ENCODE data around the gene PRKAR1B. TPM values are rescaled to one million over a fixed set of nuclear protein-coding genes. Genes with fewer than 3 reads are reported as not detected.

PRKAR1B gene
- total RNA-seq, 1 donor from 2014 or later: 80.7 TPM

DNA sequence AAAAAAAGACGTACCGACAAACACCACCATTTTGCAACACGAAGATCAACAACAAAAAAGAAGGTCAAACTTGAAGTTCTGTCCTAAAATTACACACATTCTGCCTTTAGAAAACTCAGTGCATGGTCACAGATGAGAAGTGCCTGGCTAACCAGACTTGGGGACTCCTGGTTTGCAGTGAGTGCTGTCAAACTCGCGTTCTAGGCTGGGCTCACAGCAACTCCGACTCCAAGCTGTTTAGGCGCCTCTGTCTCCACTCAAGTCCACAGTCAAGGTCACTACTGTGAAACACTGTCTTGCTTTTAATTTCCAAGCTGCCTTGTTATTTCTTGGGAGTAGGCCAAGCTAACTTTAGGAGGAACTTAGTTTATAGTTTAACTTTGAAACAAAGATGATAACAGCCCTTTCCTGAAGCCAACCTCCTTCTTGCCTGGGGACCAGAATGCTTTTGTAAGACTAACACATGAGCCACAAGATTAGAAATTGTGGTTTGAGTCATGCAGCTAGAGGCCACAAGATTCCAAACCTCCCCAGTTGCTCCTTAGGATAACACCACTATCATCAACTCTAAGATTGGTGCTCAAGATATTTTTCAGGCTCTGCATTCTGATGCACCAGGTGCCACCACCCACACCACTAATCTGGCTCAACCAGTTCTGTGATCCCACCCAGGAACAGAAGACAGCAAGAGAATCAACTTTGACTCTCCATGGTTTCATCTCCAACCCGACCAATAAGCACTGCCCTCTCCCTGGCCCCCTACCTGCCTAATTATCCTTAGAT is 1.7 kb downstream of the PRKAR1B start:
- DNase-seq (ENCODE audit: low spot score in 2 of 2) (no peak), FAIRE-seq (no peak)

DNA sequence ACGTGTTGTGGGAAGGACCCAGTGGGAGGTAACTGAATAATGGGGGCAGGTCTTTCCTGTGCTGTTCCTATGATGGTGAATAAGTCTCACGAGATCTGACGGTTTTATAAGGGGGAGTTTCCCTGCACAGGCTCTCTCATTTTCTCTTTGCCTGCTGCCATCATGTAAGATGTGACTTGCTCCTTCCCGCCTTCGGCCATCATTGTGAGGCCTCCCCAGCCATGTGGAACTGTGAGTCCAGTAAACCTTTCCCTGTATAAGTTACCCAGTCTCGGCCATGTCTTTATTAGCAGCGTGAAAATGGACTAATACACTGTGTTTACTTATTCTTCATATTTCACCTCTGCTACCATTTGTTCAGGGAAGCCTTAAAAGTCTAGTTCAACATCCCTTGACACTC is 2.8 kb downstream of the PRKAR1B start:
- DNase-seq (ENCODE audit: low spot score in 2 of 2): no peak
- no peak for FAIRE-seq

DNA sequence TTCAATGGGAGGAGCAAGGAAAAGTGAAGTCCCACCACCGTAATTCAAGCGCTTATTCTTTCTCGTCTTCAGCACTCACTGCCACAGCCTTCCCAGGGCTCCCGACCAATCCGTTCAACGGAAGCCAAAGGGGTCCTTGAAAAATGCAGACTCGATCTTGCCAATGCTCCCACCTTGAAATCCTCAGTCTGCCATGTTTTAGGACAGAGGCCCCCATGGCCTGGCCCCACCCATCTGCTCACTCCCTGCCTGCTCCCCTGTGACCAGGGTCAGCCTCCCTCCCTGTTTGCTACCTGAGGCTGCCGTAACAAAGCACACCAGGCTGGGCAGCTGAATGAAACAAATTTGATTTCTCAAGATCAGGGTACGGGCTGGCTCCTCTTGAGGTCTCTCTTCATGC is 3.5 kb downstream of the PRKAR1B start:
- no peak for FAIRE-seq
- no peak for DNase-seq (ENCODE audit: low spot score in 2 of 2)

DNA sequence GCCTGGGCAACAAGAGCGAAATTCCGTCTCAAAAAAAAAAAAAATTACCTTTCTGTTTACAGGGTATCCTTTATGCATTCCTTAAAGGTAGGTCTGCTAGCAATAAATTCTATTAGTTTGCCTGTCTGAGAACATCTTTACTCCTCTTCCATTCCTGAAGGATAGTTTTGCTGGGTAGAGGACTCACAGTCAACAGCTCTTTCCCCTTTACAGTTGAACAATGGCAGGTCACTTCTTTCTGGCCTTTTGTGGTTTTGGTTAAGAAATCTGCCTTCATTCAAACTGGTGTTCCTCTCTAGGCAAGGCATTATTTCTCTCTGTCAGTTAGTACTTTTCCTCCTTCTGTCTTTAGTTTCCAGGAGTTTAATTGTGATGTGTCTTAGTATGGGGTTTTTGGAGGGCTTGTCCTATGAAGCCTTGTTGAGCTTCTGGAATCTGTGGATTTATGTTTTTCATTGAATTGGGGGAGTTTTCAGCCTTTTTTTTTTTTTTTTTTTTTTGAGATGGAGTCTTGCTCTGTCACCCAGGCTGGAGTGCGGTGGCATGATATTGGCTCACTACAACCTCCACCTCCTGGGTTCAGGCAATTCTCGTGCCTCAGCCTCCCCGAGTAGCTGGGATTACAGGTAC is 5.3 kb downstream of the PRKAR1B start:
- no peak for FAIRE-seq

DNA sequence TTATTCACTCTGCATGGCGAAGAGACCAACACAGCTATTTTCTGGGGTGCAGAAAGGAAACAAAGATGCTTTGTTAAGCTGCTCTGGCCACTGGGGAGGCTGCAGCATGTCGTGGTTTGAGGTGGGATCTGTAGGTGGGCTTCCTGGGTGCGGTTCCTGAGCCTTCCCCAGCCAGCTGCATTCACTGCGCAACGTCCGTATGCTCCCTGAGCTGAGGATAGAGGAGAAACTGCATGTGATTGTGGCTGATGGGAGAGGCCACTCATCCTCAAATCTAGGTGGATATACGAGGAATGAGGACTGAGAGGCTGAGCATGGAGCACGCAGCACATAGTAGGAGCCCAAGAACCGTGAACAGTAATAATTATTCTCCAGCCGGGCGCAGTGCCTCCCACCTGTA is 10.4 kb downstream of the PRKAR1B start:
- FAIRE-seq (no peak), DNase-seq (ENCODE audit: low spot score in 2 of 2) (no peak)

More for the DNA sequence above, 5.3 kb downstream of the PRKAR1B start:
- no peak for DNase-seq (ENCODE audit: low spot score in 2 of 2)

DNA sequence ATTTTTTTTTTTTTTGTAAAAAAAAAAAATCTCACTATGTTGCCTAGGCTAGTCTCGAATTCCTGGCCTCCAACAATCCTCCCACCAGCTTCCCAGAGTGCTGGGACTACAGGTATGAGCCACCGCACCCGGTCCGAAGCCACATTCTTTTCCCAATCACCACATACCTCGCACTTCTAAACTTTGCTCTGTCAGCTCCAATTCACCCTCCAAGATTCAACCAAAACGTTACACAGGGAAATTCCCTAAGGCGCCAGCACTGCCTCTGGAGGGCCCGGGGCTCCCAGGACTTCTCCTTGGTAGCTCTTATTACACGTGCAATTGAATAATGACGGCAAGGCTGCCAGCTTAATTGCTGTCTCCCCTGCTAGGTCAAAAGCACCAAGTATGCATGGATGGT is 10.9 kb downstream of the PRKAR1B start:
- no peak for FAIRE-seq
- no peak for DNase-seq (ENCODE audit: low spot score in 2 of 2)

DNA sequence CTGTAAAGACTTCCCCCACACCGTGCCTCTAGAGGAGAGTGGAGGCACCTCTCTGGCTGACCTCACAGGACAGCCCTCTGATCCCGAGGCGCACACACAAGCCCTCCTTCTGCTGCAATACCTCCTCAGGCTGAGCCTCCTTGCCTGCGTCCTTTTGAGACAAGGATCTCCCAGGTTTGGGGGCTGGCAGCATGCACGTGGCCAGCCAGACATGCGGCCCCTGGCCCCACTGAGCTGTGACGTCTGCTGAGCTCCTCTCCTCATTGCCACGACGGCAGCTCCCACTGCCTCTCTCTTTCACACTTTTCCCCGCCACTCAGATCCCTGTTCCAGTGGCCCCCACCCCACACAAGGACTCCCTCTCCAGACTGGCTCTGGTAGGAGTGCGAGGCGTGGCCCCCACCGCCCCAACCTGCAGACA is 12.8 kb downstream of the PRKAR1B start:
- FAIRE-seq (no peak), DNase-seq (ENCODE audit: low spot score in 2 of 2) (no peak)

DNA sequence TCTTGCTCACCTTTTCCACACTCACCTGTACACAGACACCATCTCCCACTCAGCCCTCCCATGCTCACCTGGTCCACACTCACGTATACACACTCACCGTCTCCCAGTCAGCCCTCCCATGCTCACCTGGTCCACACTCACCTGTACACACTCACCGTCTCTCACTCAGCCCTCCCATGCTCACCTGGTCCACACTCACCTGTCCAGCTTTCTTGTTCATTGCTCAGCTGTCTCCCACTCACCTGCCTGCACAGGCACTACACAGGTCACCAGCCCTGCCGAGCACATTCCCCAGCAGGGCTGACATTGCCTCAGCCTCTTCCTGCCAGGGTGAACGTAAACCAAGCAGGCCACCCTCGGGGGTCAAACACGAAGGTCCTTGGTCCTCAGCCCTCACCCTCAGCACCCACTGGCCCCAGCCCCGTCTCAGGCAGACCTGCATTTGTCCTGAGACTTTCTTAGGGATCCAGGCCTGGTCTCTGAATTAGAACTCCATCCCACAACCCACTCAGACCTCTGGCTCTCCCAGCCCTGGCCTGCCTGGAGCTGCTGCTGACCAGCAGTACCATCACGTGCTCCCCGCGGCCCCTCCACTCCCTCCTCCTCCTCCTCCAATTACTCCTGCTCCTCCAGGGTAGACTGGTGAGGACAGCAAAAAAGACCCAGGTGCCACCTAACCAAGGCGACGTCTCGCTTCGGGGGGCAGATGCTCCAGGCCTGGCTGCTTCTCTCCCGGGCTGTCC is 13.4 kb downstream of the PRKAR1B start:
- DNase-seq (ENCODE audit: low spot score in 2 of 2): no peak
- FAIRE-seq: no peak

DNA sequence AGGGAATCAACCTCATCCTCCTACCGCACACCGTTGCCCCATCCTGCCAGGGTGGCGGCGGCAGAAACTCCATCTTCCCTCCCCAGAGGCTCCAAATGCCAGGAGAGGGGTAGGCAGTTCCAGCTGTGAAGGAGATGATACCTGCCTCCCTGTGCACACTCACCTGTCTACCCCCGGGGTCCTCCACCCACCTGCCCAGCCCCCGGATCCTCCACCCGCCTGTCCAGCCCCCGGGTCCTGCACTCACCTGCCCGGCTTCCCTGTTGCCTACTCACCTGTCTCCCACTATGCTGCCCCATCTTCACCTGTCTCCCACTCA is 14.0 kb downstream of the PRKAR1B start:
- FAIRE-seq: no peak
- DNase-seq (ENCODE audit: low spot score in 2 of 2): no peak

DNA sequence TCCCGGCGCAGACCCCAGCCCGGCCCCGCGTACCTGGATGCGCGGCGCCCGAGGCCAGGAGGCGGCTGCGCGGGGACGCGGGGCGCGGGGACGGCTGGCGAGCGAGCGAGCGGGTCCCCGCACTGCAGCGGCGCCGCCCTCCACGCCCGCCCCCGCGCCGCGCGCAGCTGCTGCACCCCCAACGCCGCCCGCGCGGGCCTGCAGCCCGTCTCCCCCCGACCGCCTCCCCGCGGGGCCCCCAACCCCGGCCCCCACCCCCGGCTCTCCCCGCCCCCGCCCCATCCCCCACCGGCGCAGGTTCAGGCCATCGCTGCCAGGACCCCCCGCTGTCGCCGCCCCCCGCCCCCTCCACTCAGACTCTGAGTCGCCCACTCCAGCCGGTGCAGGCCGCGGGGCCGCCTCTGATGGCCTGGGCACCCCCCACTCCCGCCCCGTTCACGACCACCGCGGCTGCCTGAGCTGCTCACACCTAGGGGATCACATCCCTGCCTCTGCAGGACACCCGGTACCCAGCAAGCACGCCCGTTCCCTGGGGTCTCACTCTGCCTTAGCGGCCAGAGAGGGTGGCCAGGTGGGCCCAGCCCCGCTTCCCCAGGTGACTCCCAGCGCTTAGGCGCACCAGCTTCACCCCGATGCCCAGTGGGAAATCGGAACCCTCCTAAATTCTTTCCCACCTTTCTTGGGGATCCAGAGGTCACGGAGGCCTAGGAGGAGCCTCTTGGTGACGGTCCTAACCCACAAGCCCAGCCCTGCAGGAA is 14.5 kb downstream of the PRKAR1B start:
- FAIRE-seq: no peak
- DNase-seq (ENCODE audit: low spot score in 2 of 2): peak; percentile 57 to 62

DNA sequence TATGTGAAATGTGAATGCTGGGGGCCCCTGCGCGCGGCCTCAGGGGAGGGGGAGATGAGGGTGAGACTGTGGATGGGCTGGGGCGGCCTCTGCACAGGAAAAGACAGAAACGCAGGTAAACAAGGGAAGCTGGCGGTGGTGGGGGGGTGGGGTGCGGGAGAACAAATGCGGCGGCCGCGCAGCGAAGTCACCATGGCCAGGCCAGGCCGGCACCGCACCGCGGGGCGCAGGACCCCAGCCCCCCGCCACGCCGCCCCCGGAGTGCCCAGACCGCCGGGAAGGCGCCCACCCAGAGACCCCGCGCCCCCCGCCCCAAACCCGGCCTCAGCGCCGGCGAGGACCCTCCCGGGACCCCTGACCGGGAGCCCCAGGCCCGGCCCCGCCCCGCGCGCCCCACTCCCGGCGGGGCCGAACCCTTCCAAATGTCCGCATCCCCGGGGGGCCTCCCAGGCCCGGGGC is 15.1 kb downstream of the PRKAR1B start:
- no peak for FAIRE-seq
- no peak for DNase-seq (ENCODE audit: low spot score in 2 of 2)

DNA sequence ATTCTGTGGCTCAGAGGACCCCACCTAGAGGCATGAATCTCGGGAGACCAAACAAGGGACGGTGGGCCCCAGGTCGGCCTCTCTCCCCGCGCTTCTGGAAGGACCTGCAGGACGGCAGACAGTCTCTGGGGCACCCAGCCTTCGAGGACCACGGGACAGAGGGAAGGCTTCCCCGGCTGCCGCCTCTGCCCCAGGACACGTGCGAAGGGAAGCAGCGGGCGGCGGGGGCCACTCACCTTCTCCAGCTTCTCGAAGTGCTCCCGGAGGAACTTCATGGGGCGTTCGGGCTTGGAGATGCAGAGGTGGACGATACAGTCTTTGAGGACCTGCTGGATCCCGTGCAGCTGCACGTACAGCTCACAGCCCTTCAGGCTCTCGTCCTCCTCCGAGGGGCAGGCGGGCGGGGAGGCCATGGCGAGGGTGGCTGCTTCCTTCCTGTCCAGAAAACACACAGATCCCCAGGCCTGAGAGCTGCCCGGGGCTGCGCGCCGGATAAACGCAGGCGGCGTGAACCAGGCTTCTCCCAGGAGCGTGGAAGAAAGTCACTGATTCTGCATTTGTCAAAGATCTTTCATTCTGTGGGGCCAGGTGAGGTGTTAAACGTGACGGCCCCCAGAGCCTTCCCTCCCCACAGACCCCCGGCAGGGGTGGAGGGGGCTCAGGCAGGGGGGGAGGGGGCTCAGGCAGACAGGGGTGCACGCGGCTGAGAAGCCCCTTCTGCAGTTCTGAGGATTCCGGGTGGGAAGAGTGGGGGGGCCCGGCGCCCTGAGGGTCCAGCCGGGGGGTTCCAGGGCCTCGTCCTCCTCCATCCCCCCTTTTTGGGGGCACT is 15.8 kb downstream of the PRKAR1B start:
- DNase-seq (ENCODE audit: low spot score in 2 of 2): no peak
- no peak for FAIRE-seq

DNA sequence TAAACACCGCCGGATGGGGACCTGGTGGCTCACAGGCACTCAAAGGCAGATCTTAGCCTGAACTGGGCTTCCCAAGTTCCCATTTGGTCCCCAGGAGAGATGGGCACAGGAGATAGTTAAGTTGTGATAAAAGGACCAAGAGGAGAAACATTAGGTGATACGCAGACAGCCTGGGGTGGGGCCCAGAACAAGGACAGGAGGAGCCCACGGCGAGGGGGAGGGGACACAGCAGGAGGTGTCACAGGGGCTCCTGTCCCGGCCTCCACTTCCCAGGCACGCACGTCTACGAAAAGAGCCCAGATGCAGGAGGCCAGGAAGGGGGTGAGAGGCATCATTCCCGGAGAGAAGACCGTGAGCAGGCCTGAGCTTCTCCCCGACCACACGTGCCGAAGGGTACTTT is 16.9 kb downstream of the PRKAR1B start:
- no peak for DNase-seq (ENCODE audit: low spot score in 2 of 2)
- no peak for FAIRE-seq

DNA sequence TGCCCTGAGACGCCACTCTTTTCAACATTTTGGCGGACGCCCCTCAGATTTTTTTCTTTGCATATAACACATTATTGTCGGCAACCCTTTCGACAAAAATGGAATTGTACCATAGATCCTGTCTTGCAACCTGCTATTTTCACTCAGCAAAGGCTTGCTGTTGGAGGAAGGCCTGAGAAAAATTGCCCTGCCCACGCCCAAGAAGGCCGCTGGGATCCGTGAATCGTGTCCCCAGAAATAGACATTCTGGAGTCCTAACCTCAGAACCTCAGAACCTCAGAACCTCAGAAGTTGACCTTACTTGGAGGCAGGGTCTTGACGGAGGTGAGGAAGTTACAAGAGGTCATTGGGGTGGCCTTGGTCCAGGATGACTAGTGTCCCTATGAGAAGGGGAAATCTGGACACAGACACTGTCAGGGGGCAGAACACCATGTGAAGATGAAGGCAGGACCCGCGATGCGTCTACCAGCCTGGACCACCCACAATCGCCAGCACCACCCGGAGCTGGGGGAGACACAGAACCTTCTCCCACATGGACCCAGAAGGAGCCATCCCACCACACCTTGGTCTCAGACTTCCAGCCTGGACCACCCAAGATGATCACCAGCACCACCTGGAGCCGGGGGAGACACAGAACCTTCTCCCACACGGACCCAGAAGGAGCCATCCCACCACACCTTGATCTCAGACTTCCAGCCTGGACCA is 19.6 kb downstream of the PRKAR1B start:
- FAIRE-seq (no peak), DNase-seq (ENCODE audit: low spot score in 2 of 2) (no peak)

DNA sequence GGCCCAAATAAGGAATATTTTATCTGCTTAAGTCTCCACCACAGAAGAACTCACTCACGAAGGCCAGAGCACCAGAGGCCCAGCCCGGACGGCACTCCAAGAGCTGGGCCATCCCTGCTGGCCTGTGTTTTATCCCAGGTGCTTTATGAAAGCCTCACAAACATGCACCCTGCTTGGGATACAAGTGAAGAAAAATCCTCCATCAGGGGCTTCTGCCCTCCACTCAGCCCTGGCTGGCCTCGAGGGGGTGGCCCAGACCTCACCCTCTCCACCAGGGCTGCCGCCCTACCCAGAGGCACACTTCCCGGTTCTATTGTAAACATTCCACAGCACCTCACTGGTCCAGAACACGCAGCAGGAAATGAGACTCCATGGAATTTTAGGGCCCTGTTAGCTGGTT is 20.4 kb downstream of the PRKAR1B start:
- FAIRE-seq: no peak
- no peak for DNase-seq (ENCODE audit: low spot score in 2 of 2)

DNA sequence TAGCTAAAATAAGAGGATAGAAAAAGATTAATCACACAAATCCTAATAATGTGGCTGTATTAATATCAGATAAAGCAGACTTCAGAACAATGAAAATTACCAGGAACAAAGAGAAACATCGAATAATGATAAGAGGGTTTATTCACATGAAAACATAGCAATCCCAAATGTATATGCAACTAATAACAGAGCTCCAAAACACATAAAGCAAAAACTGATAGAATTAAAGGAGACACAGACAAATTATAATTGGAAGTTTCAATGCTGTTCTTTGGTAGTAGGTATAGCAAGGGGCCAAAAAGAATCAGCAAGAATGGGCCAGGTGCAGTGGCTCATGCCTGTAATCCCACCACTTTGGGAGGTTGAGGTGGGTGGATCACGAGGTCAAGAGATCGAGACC is 24.0 kb downstream of the PRKAR1B start:
- FAIRE-seq: no peak
- DNase-seq (ENCODE audit: low spot score in 2 of 2): no peak

DNA sequence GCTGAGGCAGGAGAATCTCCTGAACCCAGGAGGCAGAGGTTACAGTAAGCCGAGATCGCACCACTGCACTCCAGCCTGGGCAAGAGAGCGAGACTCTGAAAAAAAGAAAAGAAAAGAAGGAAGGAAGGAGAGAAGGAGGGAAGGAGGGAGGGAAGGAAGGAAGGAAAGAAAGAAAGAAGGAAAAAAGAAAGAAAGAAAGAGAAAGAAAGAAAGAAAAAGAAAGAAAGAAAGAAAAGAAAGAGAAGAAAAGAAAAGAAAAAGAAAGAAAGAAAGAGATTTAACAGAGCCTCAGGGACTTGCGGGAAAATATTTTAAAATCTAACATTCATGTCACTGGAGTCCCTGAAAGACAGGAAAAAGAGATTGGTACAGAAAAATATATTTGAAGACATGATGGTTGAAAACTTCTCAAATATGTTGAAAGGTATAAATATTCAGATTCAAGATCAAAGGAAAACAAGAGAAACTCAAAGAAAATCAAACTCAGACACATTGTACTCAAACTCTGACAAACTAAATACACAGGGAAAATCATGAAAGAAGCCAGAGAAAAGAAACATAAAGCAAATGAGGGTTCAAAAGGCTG is 25.9 kb downstream of the PRKAR1B start:
- no peak for DNase-seq (ENCODE audit: low spot score in 2 of 2)
- FAIRE-seq: no peak

DNA sequence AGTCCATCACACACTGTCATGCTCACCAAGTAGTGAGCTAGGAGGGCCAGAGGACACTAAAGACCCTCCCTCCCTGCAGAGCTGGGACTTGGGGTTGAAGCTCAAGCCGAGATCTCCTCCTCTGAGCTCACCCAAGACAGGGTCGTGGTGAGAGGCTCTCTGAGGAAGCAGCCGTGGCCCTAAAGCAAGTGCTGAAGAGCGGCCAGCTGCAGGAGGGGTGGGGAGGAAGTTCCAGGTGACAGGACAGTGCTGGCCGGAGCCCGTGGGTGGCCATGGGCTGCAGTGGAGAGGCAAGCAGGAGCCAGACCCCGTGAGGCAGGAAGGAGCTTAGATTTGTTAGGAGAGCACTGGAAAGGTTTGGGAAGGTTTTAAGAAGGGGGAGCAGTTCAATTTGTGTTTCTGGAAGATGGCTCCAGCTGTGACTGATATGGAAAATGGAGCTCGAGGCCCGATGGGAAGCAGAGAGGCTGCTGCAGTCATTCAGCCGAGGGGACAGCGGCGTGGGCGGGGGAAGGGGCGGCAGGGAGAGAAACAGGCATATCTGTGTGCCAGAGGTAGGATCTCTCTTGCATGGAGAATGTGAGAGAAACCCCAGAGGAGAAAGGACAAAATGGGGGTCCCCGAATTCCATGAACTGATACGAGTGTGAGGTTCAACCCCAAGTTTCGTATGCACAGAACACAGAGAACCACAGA is 27.5 kb downstream of the PRKAR1B start:
- FAIRE-seq: no peak
- no peak for DNase-seq (ENCODE audit: low spot score in 2 of 2)
